A549 (cell line): ENCODE data around the gene ARHGAP26. TPM values are rescaled to one million over a fixed set of nuclear protein-coding genes. Genes with fewer than 3 reads are reported as not detected.

Experiments used
- ATAC-seq, 2 experiments: fragments of 200-7000 bp in 1 of 2; fragments of >200 bp in 1 of 2; cut with Nextera tagmentation in 1 of 2; cut with Tn5 transposase in 1 of 2; 3 replicates each; pipeline versions ENCODE4 v1.8.0 to v1.9.1; 2018 to 2020; ENCODE audit warnings: mild to moderate bottlenecking in 1 of 2, moderate library complexity in 1 of 2
- CTCF ChIA-PET: fragments of 300-600 bp; sonication (Branson Sonifier 250); formaldehyde crosslinking; extraction: SDS; loops from one replicate; lab custom pipeline; 2021; ENCODE audit warnings: antibody characterized with exemption, inconsistent platforms; lab: Yijun Ruan, JAX
- POLR2A ChIA-PET: fragments of 350-600 bp; formaldehyde crosslinking; extraction: SDS; loops from one replicate; lab custom pipeline; 2021; ENCODE audit warnings: antibody characterized with exemption, inconsistent platforms; lab: Yijun Ruan, JAX
- DNase-seq, 2 experiments: peaks; one replicate each; pipeline versions ENCODE4 v3.0.0 to v3.0.0-alpha.2; 2011 to 2016; ENCODE audit warnings: low read depth in 1 of 2, low spot score in 1 of 2
- FAIRE-seq: peaks from 2 replicates; lab custom pipeline; 2011; peaks lifted over from hg19 to GRCh38; lab: Jason Lieb, UNC
- H3K27ac ChIP-seq, 2 experiments: fragments of >200 bp; sonication (Bioruptor Twin); formaldehyde crosslinking; 3 replicates each; pipeline ENCODE4 v1.5.1; 2016 to 2017
- H3K4me1 ChIP-seq: fragments of >200 bp; sonication (Bioruptor Twin); formaldehyde crosslinking; 3 replicates; pipeline ENCODE4 v1.6.1; 2016
- H3K4me2 ChIP-seq: fragments of >200 bp; sonication (Bioruptor Twin); formaldehyde crosslinking; 3 replicates; pipeline ENCODE4 v1.6.1; 2016
- H3K4me3 ChIP-seq: fragments of >200 bp; sonication (Bioruptor Twin); formaldehyde crosslinking; 3 replicates; pipeline ENCODE4 v1.5.1; 2016
- H3K9me3 ChIP-seq: fragments of >200 bp; sonication (Bioruptor Twin); formaldehyde crosslinking; 3 replicates; pipeline ENCODE4 v1.6.1; 2016
- ATOH8 ChIP-seq: fragments of 250-450 bp; sonication (Bioruptor Pico); IDR thresholded peaks from 2 replicates; pipeline ENCODE4 v1.5.0; 2020; ENCODE audit warnings: low read depth, mild to moderate bottlenecking, moderate library complexity
- BHLHE40 ChIP-seq: IDR thresholded peaks from 2 replicates; pipeline ENCODE4 v1.6.1; 2012; ENCODE audit warnings: low read depth, low read length, inconsistent platforms
- CBX2 ChIP-seq: fragments of 200-600 bp; sonication (generic); IDR thresholded peaks from 2 replicates; pipeline ENCODE4 v1.6.1; 2016; ENCODE audit warnings: low read depth, mild to moderate bottlenecking, borderline replicate concordance
- CHD2 ChIP-seq: fragments of 150-350 bp; IDR thresholded peaks from 2 replicates; pipeline ENCODE4 v1.6.1; 2014; ENCODE audit warnings: low read length; ENCODE audit not compliant: partially characterized antibody
- EHF ChIP-seq: fragments of 250-450 bp; sonication (Bioruptor Pico); IDR thresholded peaks from 2 replicates; pipeline ENCODE4 v1.5.0; 2020; ENCODE audit warnings: mild to moderate bottlenecking
- EHMT2 ChIP-seq: fragments of 200-600 bp; sonication (generic); IDR thresholded peaks from 2 replicates; pipeline ENCODE4 v1.6.1; 2016; ENCODE audit warnings: antibody characterized with exemption, low read depth, mild to moderate bottlenecking, moderate library complexity
- FOSL2 ChIP-seq, 2 experiments: fragments of 450-650 bp in 1 of 2; fragments of >200 bp in 1 of 2; sonication (Bioruptor Twin) in 1 of 2; formaldehyde crosslinking; IDR thresholded peaks; 2 replicates each; pipeline versions ENCODE4 v1.5.0 to v1.6.1; 2016 to 2020; ENCODE audit warnings: mild to moderate bottlenecking in 1 of 2, moderate library complexity in 1 of 2
- HEYL ChIP-seq: fragments of 250-450 bp; sonication (Bioruptor Pico); IDR thresholded peaks from 2 replicates; pipeline ENCODE4 v1.8.0; 2021; ENCODE audit warnings: mild to moderate bottlenecking, moderate library complexity
- HOXA7 ChIP-seq: fragments of 250-450 bp; sonication (Bioruptor Pico); IDR thresholded peaks from 2 replicates; pipeline ENCODE4 v1.5.0; 2020; ENCODE audit warnings: mild to moderate bottlenecking, moderate library complexity
- HOXB5 ChIP-seq: fragments of 250-450 bp; sonication (Bioruptor Pico); IDR thresholded peaks from 2 replicates; pipeline ENCODE4 v1.5.0; 2020; ENCODE audit warnings: mild to moderate bottlenecking, moderate library complexity
- JUN ChIP-seq, 2 experiments: fragments of >200 bp; sonication (Bioruptor Twin); formaldehyde crosslinking; IDR thresholded peaks; 2 replicates in 1 of 2; 3 replicates in 1 of 2; pipeline ENCODE4 v1.6.1; 2016 to 2017
- JUNB ChIP-seq: fragments of >200 bp; sonication (Bioruptor Twin); formaldehyde crosslinking; IDR thresholded peaks from 2 replicates; pipeline ENCODE4 v1.6.1; 2016
- MAFK ChIP-seq: fragments of 450-650 bp; IDR thresholded peaks from 2 replicates; pipeline ENCODE4 v1.6.1; 2014; ENCODE audit not compliant: partially characterized antibody
- MAX ChIP-seq: IDR thresholded peaks from 2 replicates; pipeline ENCODE4 v1.6.1; 2012
- MYC ChIP-seq: IDR thresholded peaks from 2 replicates; pipeline ENCODE4 v1.6.1; 2012; ENCODE audit warnings: mild to moderate bottlenecking, inconsistent platforms, low read length, improper control_type of control experiment, borderline replicate concordance
- NFE2L2 ChIP-seq: fragments of 150-350 bp; conservative IDR thresholded peaks from 2 replicates; pipeline ENCODE4 v1.6.1; 2014; ENCODE audit warnings: low read length
- NPAS2 ChIP-seq: fragments of 250-450 bp; sonication (Bioruptor Pico); IDR thresholded peaks from 2 replicates; pipeline ENCODE4 v1.8.0; 2022; ENCODE audit warnings: mild to moderate bottlenecking, moderate library complexity, borderline replicate concordance
- NR3C1 ChIP-seq: fragments of >200 bp; sonication (Bioruptor Twin); formaldehyde crosslinking; IDR thresholded peaks from 3 replicates; pipeline ENCODE4 v1.6.1; 2017
- PHF8 ChIP-seq: fragments of 200-600 bp; sonication (generic); IDR thresholded peaks from 2 replicates; pipeline ENCODE4 v1.6.1; 2016; ENCODE audit warnings: low read depth, mild to moderate bottlenecking, antibody characterized with exemption, moderate library complexity, borderline replicate concordance
- POLR2AphosphoS2 ChIP-seq: conservative IDR thresholded peaks from 2 replicates; pipeline ENCODE4 v1.6.1; 2012; ENCODE audit warnings: low read length, improper control_type of control experiment, inconsistent platforms
- RARB ChIP-seq: fragments of 250-450 bp; sonication (Bioruptor Pico); IDR thresholded peaks from 2 replicates; pipeline ENCODE4 v1.8.0; 2021; ENCODE audit warnings: mild to moderate bottlenecking, moderate library complexity
- RNF2 ChIP-seq: fragments of 200-600 bp; sonication (generic); IDR thresholded peaks from 2 replicates; pipeline ENCODE4 v1.6.1; 2016; ENCODE audit warnings: low read depth, mild to moderate bottlenecking, antibody characterized with exemption, moderate library complexity, borderline replicate concordance
- ZFP36 ChIP-seq: fragments of 450-650 bp; IDR thresholded peaks from 2 replicates; pipeline ENCODE4 v1.6.1; 2014; ENCODE audit warnings: borderline replicate concordance; ENCODE audit not compliant: partially characterized antibody
- ZNF302 ChIP-seq: fragments of 250-450 bp; sonication (Bioruptor Pico); IDR thresholded peaks from 2 replicates; pipeline ENCODE4 v1.9.0; 2021; ENCODE audit warnings: inconsistent platforms, mild to moderate bottlenecking, moderate library complexity
- WGBS: methylation state at CpG from one replicate; pipeline ENCODE4 v1.1.6; 2017; ENCODE audit errors: missing lambda C conversion rate; 5-methylcytosine and 5-hydroxymethylcytosine counted together
- polyA plus RNA-seq, 4 experiments: library from polyadenylated mRNA; depleted of rRNA in 3 of 4; stranded (reverse); fragments of >200 nt; fragmentation: RNase III in 1 of 4; extraction: RNeasy Plus Mini Kit Qiagen cat#74134 plus additional on column Dnase treatment in 1 of 4; gene quantifications; 2 replicates in 3 of 4; 3 replicates in 1 of 4; pipeline ENCODE4 v1.2.3, GENCODE V29; 2011 to 2017
- TF ChIP-seq, protein P1 (sequence below): fragments of 200-600 bp; sonication (generic); IDR thresholded peaks from 2 replicates; pipeline ENCODE4 v1.6.1; 2016; ENCODE audit warnings: antibody characterized with exemption, mild to moderate bottlenecking, moderate library complexity
- TF ChIP-seq, protein P2 (sequence below): fragments of 250-450 bp; sonication (Bioruptor Pico); IDR thresholded peaks from 2 replicates; pipeline ENCODE4 v1.5.0; 2021; ENCODE audit warnings: mild to moderate bottlenecking, moderate library complexity, borderline replicate concordance

Gene ARHGAP26
- polyA plus RNA-seq, 2 of the 4 experiments (the other 2 are of a cell fraction), result 6.6 to 19.1 TPM

GRCh38 chr5:143234162-143234842, 464.1 kb downstream of the ARHGAP26 start:
- 90% methylated on average over 9 of the region's 9 CpGs for WGBS
- Histone ChIP-seq H3K4me3 (no peak overlapping the region), H3K27ac (peak overlapping the region; percentile 36 to 50; a peak in 4 of 6 replicates), H3K4me2 (peak overlapping the region; percentile 39), H3K9me3 (no peaks in the 10 kb centered on the region), H3K4me1 (peaks cover 32% of the 10 kb centered on the region)
- TF ChIP-seq NFE2L2, result no peak
- no peak for TF ChIP-seq FOSL2 (IDR thresholded peaks at IDR 0.05)
- TF ChIP-seq FOSL2 (CRISPR knock-in tag; IDR thresholded peaks at IDR 0.05), result no peak
- no peak for TF ChIP-seq JUNB
- TF ChIP-seq ZFP36, result no peak
- TF ChIP-seq RARB (CRISPR knock-in tag), result no peak
- TF ChIP-seq HOXB5, result no peak
- TF ChIP-seq, protein P1, sequence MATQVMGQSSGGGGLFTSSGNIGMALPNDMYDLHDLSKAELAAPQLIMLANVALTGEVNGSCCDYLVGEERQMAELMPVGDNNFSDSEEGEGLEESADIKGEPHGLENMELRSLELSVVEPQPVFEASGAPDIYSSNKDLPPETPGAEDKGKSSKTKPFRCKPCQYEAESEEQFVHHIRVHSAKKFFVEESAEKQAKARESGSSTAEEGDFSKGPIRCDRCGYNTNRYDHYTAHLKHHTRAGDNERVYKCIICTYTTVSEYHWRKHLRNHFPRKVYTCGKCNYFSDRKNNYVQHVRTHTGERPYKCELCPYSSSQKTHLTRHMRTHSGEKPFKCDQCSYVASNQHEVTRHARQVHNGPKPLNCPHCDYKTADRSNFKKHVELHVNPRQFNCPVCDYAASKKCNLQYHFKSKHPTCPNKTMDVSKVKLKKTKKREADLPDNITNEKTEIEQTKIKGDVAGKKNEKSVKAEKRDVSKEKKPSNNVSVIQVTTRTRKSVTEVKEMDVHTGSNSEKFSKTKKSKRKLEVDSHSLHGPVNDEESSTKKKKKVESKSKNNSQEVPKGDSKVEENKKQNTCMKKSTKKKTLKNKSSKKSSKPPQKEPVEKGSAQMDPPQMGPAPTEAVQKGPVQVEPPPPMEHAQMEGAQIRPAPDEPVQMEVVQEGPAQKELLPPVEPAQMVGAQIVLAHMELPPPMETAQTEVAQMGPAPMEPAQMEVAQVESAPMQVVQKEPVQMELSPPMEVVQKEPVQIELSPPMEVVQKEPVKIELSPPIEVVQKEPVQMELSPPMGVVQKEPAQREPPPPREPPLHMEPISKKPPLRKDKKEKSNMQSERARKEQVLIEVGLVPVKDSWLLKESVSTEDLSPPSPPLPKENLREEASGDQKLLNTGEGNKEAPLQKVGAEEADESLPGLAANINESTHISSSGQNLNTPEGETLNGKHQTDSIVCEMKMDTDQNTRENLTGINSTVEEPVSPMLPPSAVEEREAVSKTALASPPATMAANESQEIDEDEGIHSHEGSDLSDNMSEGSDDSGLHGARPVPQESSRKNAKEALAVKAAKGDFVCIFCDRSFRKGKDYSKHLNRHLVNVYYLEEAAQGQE, result no peak
- no peak for TF ChIP-seq PHF8
- no peak for TF ChIP-seq CBX2
- TF ChIP-seq NR3C1, result no peak
- no peak for TF ChIP-seq MAX
- no peak for TF ChIP-seq HEYL (CRISPR knock-in tag)
- no peak for TF ChIP-seq RNF2
- TF ChIP-seq HOXA7, result no peak
- no peak for TF ChIP-seq EHF
- TF ChIP-seq ATOH8, result no peak
- no peak for TF ChIP-seq CHD2
- TF ChIP-seq NPAS2 (CRISPR knock-in tag), result no peak
- TF ChIP-seq EHMT2, result no peak
- ChIA-PET POLR2A (interaction anchor here (0.6 to 0.7 kb wide), 2 partner anchors 10 to 29 kb away, joined by 3 read pairs; no protein-coding TSS in a partner anchor), CTCF (interaction anchor here (6.1 kb wide), 1 partner anchor 16 kb away, joined by 25 read pairs; no protein-coding TSS in a partner anchor)
- DNase-seq (no peak), FAIRE-seq (no peak), ATAC-seq (no peak)

GRCh38 chr5:143235423-143235822, 465.2 kb downstream of the ARHGAP26 start:
- H3K4me3 ChIP-seq, result no peak overlapping the region
- WGBS, result 71% methylated on average over 3 of the region's 3 CpGs
- POLR2A ChIA-PET, result no interaction called here
- H3K9me3 ChIP-seq, result no peaks in the 10 kb centered on the region
- H3K27ac ChIP-seq, result peak overlapping the region in 1 of 2 experiments; percentile 29; a peak in 1 of 6 replicates
- FAIRE-seq (no peak), ATAC-seq (no peak), DNase-seq (no peak)
- CTCF ChIA-PET, result no interaction called here
- H3K4me2 ChIP-seq, result no peak overlapping the region
- peaks cover 43% of the 10 kb centered on the region for H3K4me1 ChIP-seq
- TF ChIP-seq ZNF302 (no peak), POLR2AphosphoS2 (no peak), BHLHE40 (no peak), MAFK (no peak), JUN (IDR thresholded peaks at IDR 0.05) (no peak), MYC (no peak)
- TF ChIP-seq, protein P2, sequence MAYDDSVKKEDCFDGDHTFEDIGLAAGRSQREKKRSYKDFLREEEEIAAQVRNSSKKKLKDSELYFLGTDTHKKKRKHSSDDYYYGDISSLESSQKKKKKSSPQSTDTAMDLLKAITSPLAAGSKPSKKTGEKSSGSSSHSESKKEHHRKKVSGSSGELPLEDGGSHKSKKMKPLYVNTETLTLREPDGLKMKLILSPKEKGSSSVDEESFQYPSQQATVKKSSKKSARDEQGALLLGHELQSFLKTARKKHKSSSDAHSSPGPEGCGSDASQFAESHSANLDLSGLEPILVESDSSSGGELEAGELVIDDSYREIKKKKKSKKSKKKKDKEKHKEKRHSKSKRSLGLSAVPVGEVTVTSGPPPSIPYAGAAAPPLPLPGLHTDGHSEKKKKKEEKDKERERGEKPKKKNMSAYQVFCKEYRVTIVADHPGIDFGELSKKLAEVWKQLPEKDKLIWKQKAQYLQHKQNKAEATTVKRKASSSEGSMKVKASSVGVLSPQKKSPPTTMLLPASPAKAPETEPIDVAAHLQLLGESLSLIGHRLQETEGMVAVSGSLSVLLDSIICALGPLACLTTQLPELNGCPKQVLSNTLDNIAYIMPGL (CRISPR knock-in tag), result no peak
- TF ChIP-seq, protein P1, result no peak
